AG10803 (cell line): ENCODE measurements around the gene SLC35B2.
A peak's percentile ranks its signal among the peaks of the same experiment; 100 is the strongest.

Source experiments
- DNase-seq: peaks from one replicate; pipeline ENCODE4 v3.0.0; 2010; ENCODE audit warnings: low read depth
- H3K4me3 ChIP-seq: 2 replicates; pipeline ENCODE4 v1.5.1; 2011; ENCODE audit warnings: mild to moderate bottlenecking, low read length, control low read depth
- CTCF ChIP-seq: conservative IDR thresholded peaks from 2 replicates; pipeline ENCODE4 v1.5.1; 2011; ENCODE audit warnings: mild to moderate bottlenecking, low read length, control low read depth, inconsistent platforms

The SLC35B2 gene

GRCh38 chr6:44222486-44223318, 34.6 kb downstream of the SLC35B2 start:
- H3K4me3 ChIP-seq, result peak overlapping the region; percentile 57
- TF ChIP-seq CTCF, result no peak
- DNase-seq, result no peak

GRCh38 chr6:44221961-44222335, 35.4 kb downstream of the SLC35B2 start:
- H3K4me3 ChIP-seq, result no peak overlapping the region
- no peak for DNase-seq
- TF ChIP-seq CTCF, result no peak

- peak; percentile 69 for TF ChIP-seq CTCF
- DNase-seq, result peak; percentile 77
- H3K4me3 ChIP-seq, result no peak overlapping the region
These were observed 35.9 kb downstream of the SLC35B2 start for GRCh38 chr6:44221291-44221960.

GRCh38 chr6:44220913-44221290, 36.4 kb downstream of the SLC35B2 start:
- DNase-seq, result no peak
- TF ChIP-seq CTCF, result no peak
- H3K4me3 ChIP-seq, result no peak overlapping the region

GRCh38 chr6:44219815-44220784, 37.2 kb downstream of the SLC35B2 start:
- no peak for TF ChIP-seq CTCF
- no peak overlapping the region for H3K4me3 ChIP-seq
- DNase-seq, result no peak

GRCh38 chr6:44219053-44219814, 38.1 kb downstream of the SLC35B2 start:
- peak overlapping the region; percentile 55 for H3K4me3 ChIP-seq
- no peak for TF ChIP-seq CTCF
- DNase-seq, result peak; percentile 27
